Parathyroid adenoma (tissue), 2 donors: Measurements from ENCODE around the gene HSBP1.

ENCODE experiments used
- H2AFZ ChIP-seq: fragments of 300-600 bp; sonication (generic); one replicate; pipeline ENCODE4 v1.7.0; 2017; ENCODE audit warnings: antibody characterized with exemption, mild to moderate bottlenecking
- H3K27ac ChIP-seq: fragments of 300-600 bp; sonication (generic); one replicate; pipeline ENCODE4 v1.7.0; 2017
- H3K27me3 ChIP-seq: fragments of 300-600 bp; sonication (generic); one replicate; pipeline ENCODE4 v1.7.0; 2017; ENCODE audit warnings: low read length; ENCODE audit not compliant: control insufficient read depth, insufficient read depth
- H3K36me3 ChIP-seq: fragments of 300-600 bp; sonication (generic); one replicate; pipeline ENCODE4 v1.7.0; 2017; ENCODE audit warnings: low read length; ENCODE audit not compliant: control insufficient read depth, insufficient read depth
- H3K4me1 ChIP-seq: fragments of 300-600 bp; sonication (generic); one replicate; pipeline ENCODE4 v1.7.0; 2017; ENCODE audit warnings: control low read depth
- H3K4me2 ChIP-seq: fragments of 300-600 bp; sonication (generic); one replicate; pipeline ENCODE4 v1.7.0; 2017; ENCODE audit warnings: low read length
- H3K4me3 ChIP-seq: fragments of 300-600 bp; sonication (generic); one replicate; pipeline ENCODE4 v1.7.0; 2017; ENCODE audit warnings: low read depth, low read length
- H3K79me2 ChIP-seq: fragments of 300-600 bp; sonication (generic); one replicate; pipeline ENCODE4 v1.7.0; 2017; ENCODE audit warnings: control low read depth
- H3K9ac ChIP-seq: fragments of 300-600 bp; sonication (generic); one replicate; pipeline ENCODE4 v1.7.0; 2017; ENCODE audit warnings: mild to moderate bottlenecking
- H3K9me3 ChIP-seq: fragments of 300-600 bp; sonication (generic); one replicate; pipeline ENCODE4 v1.7.0; 2017; ENCODE audit warnings: low read length; ENCODE audit not compliant: control insufficient read depth
- CTCF ChIP-seq: fragments of 300-600 bp; sonication (generic); IDR thresholded peaks from one replicate; pipeline ENCODE4 v1.7.0; 2017; ENCODE audit warnings: antibody characterized with exemption, mild to moderate bottlenecking
- donor health status: primary hyperparathyroidism.

The HSBP1 gene

DNA sequence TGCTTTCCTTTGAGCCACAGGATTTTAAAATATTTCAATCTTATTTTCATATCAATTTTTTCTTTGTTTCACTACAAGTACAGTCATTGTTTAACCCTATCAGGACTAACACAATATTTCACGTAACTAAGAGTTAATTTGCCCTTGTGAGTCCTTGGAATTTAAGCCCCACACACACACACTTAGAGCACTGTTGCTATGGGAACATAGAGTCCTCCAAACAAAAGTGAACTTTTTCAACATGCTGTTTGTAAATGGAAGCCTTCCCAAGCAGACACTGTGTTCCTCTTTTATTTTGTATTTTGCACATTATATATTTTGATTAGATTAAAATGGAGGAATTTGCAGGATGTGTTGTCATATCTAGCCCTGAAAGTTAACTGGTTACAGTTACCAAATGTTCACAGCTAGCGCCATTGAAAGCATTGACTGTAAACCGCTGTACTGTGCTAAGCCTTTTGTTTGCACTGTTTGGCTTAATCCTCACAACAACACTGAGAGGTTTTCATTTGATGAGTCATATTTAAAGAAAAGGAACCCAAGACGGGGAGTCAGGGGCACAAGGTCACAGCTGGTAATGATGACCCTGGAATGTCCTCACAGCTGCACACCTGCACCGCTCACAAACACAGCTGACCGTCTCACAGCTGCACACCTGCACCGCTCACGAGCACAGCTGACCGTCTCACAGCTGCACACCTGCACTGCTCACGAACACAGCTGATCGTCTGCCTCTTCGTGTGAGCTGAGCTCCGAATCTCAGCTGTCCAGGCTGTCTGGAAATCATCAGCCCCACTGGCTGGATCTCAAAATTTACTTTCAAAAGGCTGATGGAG lies 6.3 kb downstream of the HSBP1 start:
- Histone ChIP-seq H3K27ac (peak overlapping the region; percentile 20), H3K27me3 (no peaks in the 10 kb centered on the region), H3K9me3 (no peaks in the 10 kb centered on the region), H3K4me1 (peaks cover 9% of the 10 kb centered on the region), H3K79me2 (peaks cover 7% of the 10 kb centered on the region), H2AFZ (peak overlapping the region; percentile 52), H3K4me2 (no peak overlapping the region), H3K4me3 (no peak overlapping the region), H3K9ac (no peak overlapping the region), H3K36me3 (no peaks in the 10 kb centered on the region)
- TF ChIP-seq CTCF = no peak

DNA sequence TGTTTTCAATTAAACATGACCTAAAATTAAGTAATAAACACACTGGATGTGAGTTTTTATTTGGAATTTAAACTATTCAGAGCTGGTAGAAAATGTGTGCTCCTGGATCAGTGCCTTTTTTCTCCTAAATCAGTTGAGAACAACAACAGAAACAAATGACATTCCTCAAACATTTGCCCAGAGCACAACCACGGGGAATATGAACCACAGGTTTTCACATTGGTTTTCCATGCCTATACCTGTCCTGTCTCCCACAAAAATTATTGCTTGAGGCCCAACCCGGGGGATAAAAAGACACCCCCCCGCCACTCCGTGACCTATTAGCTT lies 6.8 kb downstream of the HSBP1 start:
- peak overlapping the region; percentile 52 for H2AFZ ChIP-seq
- no peak for TF ChIP-seq CTCF
- peaks cover 4% of the 10 kb centered on the region for H3K79me2 ChIP-seq
- no peaks in the 10 kb centered on the region for H3K36me3 ChIP-seq
- H3K27me3 ChIP-seq = no peaks in the 10 kb centered on the region
- peaks cover 8% of the 10 kb centered on the region for H3K4me1 ChIP-seq
- no peak overlapping the region for H3K4me2 ChIP-seq
- no peak overlapping the region for H3K9ac ChIP-seq
- no peaks in the 10 kb centered on the region for H3K9me3 ChIP-seq
- H3K4me3 ChIP-seq = no peak overlapping the region
- no peak overlapping the region for H3K27ac ChIP-seq

DNA sequence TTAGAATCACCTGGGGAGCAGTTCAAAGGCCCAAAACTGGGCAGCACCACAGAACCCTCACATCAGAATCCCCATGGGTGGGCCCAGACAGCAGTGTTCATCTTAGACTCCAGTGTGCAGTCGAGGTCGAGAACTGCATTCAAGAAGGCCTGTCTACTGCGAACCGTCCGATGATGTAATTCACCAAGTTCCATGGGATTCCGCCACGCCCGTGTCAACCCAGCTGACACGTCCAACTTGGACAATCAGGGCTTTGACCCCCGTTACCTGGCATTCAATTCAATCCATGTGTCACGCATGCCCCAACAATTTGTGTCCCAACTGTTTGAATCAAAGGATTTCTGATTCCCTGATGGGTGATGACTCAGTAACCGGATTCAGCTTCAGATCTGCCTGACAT lies 9.2 kb downstream of the HSBP1 start:
- H3K79me2 ChIP-seq = no peaks in the 10 kb centered on the region
- no peaks in the 10 kb centered on the region for H3K36me3 ChIP-seq
- no peak overlapping the region for H3K4me3 ChIP-seq
- no peak overlapping the region for H3K4me2 ChIP-seq
- no peak for TF ChIP-seq CTCF
- H3K9me3 ChIP-seq = no peaks in the 10 kb centered on the region
- no peak overlapping the region for H2AFZ ChIP-seq
- peaks cover 8% of the 10 kb centered on the region for H3K4me1 ChIP-seq
- no peaks in the 10 kb centered on the region for H3K27me3 ChIP-seq
- H3K27ac ChIP-seq = no peak overlapping the region
- H3K9ac ChIP-seq = no peak overlapping the region

DNA sequence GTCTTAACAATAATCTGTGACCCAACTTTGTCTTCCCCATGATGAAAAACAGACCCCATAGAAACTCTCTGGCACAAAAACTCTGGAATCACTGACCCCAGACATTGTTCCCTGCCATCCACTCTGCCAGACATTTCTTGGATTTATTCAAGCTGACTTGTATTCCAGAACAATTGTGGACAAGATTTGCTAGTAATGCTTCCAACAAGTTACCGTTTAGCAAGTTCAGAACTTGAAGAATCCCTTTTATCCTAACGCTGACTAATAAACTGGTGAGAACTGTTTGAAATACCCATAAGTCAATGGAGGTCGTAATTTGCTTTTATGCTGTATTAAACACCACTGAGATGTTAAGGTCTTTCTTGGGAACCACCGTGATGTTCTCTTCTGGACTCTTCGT lies 10.5 kb downstream of the HSBP1 start:
- Histone ChIP-seq H3K9me3 (no peaks in the 10 kb centered on the region), H3K27ac (no peak overlapping the region), H3K36me3 (no peaks in the 10 kb centered on the region), H3K4me2 (no peak overlapping the region), H3K79me2 (no peaks in the 10 kb centered on the region), H3K9ac (no peak overlapping the region), H3K4me3 (no peak overlapping the region), H3K27me3 (no peaks in the 10 kb centered on the region), H2AFZ (no peak overlapping the region), H3K4me1 (peaks cover 8% of the 10 kb centered on the region)
- TF ChIP-seq CTCF = no peak

GRCh38 chr16:83819361-83819760 lies 11.6 kb downstream of the HSBP1 start:
- H3K27ac ChIP-seq = no peak overlapping the region
- no peak overlapping the region for H3K9ac ChIP-seq
- H3K4me3 ChIP-seq = no peak overlapping the region
- no peak overlapping the region for H2AFZ ChIP-seq
- no peak for TF ChIP-seq CTCF
- H3K9me3 ChIP-seq = no peaks in the 10 kb centered on the region
- no peaks in the 10 kb centered on the region for H3K27me3 ChIP-seq
- H3K36me3 ChIP-seq = no peaks in the 10 kb centered on the region
- H3K4me1 ChIP-seq = peaks cover 3% of the 10 kb centered on the region
- no peak overlapping the region for H3K4me2 ChIP-seq
- no peaks in the 10 kb centered on the region for H3K79me2 ChIP-seq
